Endothelial cell of umbilical vein (primary cell): ENCODE measurements around the gene ABCC10. TPM values are rescaled to one million over a fixed set of nuclear protein-coding genes. Genes with fewer than 3 reads are reported as not detected.

Experiments used
- BruUV-seq: library from RNA; stranded (reverse); fragments of 400-500 nt; replicated peaks from 2 replicates; lab custom pipeline; 2021; lab: Mats Ljungman, UMichigan
- CTCF ChIA-PET: fragments of 300-600, 350-600 bp; sonication (Branson Sonifier 250); formaldehyde crosslinking; loops from one replicate; lab custom pipeline; 2021; ENCODE audit warnings: antibody characterized with exemption, inconsistent platforms; lab: Charles Lee
- POLR2A ChIA-PET: fragments of 300-600, 350-600 bp; sonication (Branson Sonifier 250); formaldehyde crosslinking; loops from one replicate; lab custom pipeline; 2021; ENCODE audit warnings: antibody characterized with exemption, inconsistent platforms; lab: Charles Lee
- DNase-seq: peaks from one replicate; pipeline ENCODE4 v3.0.0-alpha.2; 2011; ENCODE audit warnings: low read depth, low spot score
- FAIRE-seq: peaks from 2 replicates; lab custom pipeline; 2011; peaks lifted over from hg19 to GRCh38; lab: Jason Lieb, UNC
- H2AFZ ChIP-seq: 2 replicates; pipeline ENCODE4 v1.6.0; 2012; ENCODE audit warnings: low read depth, low read length, control low read depth, inconsistent platforms
- H3K27ac ChIP-seq: 2 replicates; pipeline ENCODE4 v1.5.1; 2011; ENCODE audit warnings: low read depth, mild to moderate bottlenecking, control low read depth, low read length, moderate library complexity; ENCODE audit not compliant: insufficient read depth
- H3K27me3 ChIP-seq, 2 experiments: 2 replicates each; pipeline versions ENCODE4 v1.6.0 to v1.6.1; 2011; ENCODE audit warnings: low read length in 2 of 2, mixed read lengths in 1 of 2; ENCODE audit not compliant: control insufficient read depth in 2 of 2, insufficient read depth in 2 of 2
- H3K36me3 ChIP-seq, 2 experiments: 2 replicates in 1 of 2; 3 replicates in 1 of 2; pipeline ENCODE4 v1.5.1; 2011; ENCODE audit warnings: low read length in 2 of 2, mild to moderate bottlenecking in 1 of 2, moderate library complexity in 1 of 2; ENCODE audit not compliant: control insufficient read depth in 2 of 2, insufficient read depth in 2 of 2; ENCODE audit errors: extremely low read depth in 1 of 2
- H3K4me1 ChIP-seq: 3 replicates; pipeline ENCODE4 v1.5.1; 2011; ENCODE audit warnings: mild to moderate bottlenecking, low read length; ENCODE audit not compliant: control insufficient read depth, insufficient read depth; ENCODE audit errors: extremely low read depth
- H3K4me2 ChIP-seq: 2 replicates; pipeline ENCODE4 v1.6.1; 2011; ENCODE audit warnings: low read length, control low read depth, mixed read lengths; ENCODE audit not compliant: insufficient read depth
- H3K4me3 ChIP-seq, 3 experiments: fragments of 200-600 bp in 1 of 3; sonication (generic), shearing (Covaris generic) in 1 of 3; replicated peaks in 1 of 3; 2 replicates each; pipeline ENCODE4 v1.5.1; 2011 to 2016; ENCODE audit warnings: control low read depth in 3 of 3, low read length in 3 of 3, mild to moderate bottlenecking in 2 of 3, inconsistent platforms in 1 of 3, low read depth in 1 of 3, moderate library complexity in 1 of 3; ENCODE audit not compliant: insufficient read depth in 1 of 3
- H3K79me2 ChIP-seq: 2 replicates; pipeline ENCODE4 v1.6.0; 2012; ENCODE audit warnings: low read length, inconsistent platforms; ENCODE audit not compliant: control insufficient read depth, insufficient read depth
- H3K9ac ChIP-seq: replicated peaks from 2 replicates; pipeline ENCODE3; 2011; ENCODE audit warnings: low read length, control low read depth; ENCODE audit not compliant: insufficient read depth; ENCODE audit errors: extremely low read depth
- H3K9me1 ChIP-seq: replicated peaks from 3 replicates; pipeline ENCODE4 v1.6.0; 2011; ENCODE audit warnings: mild to moderate bottlenecking, low read length; ENCODE audit not compliant: control insufficient read depth, insufficient read depth; ENCODE audit errors: extremely low read depth
- H3K9me3 ChIP-seq: replicated peaks from 2 replicates; pipeline ENCODE4 v1.5.1; 2012; ENCODE audit warnings: low read length, inconsistent platforms; ENCODE audit not compliant: control insufficient read depth, insufficient read depth
- H4K20me1 ChIP-seq: replicated peaks from 2 replicates; pipeline ENCODE3; 2011; ENCODE audit warnings: mild to moderate bottlenecking, low read length; ENCODE audit not compliant: control insufficient read depth, insufficient read depth; ENCODE audit errors: extremely low read depth
- CTCF ChIP-seq, 2 donors: IDR thresholded peaks; 1 replicate in 1 of 2; 2 replicates in 1 of 2; pipeline ENCODE4 v1.5.1; 2011; ENCODE audit warnings: low read length in 2 of 2, mild to moderate bottlenecking in 2 of 2, moderate library complexity in 2 of 2, control low read depth in 1 of 2, inconsistent platforms in 1 of 2, low read depth in 1 of 2; ENCODE audit not compliant: insufficient read depth in 1 of 2; ENCODE audit errors: extremely low read depth in 1 of 2
- EZH2 ChIP-seq: IDR thresholded peaks from 2 replicates; pipeline ENCODE4 v1.6.1; 2012; ENCODE audit warnings: borderline replicate concordance, low read depth, mild to moderate bottlenecking, moderate library complexity, low read length, inconsistent platforms; ENCODE audit not compliant: severe bottlenecking
- FOS ChIP-seq: IDR thresholded peaks from 2 replicates; pipeline ENCODE4 v1.6.1; 2011; ENCODE audit warnings: mild to moderate bottlenecking, low read length, moderate library complexity, borderline replicate concordance; ENCODE audit not compliant: insufficient read depth
- GATA2 ChIP-seq: IDR thresholded peaks from 2 replicates; pipeline ENCODE4 v1.7.0; 2011; ENCODE audit warnings: low read depth, mild to moderate bottlenecking, moderate library complexity, mixed read lengths, low read length; ENCODE audit not compliant: insufficient read length, insufficient read depth
- JUN ChIP-seq: IDR thresholded peaks from 2 replicates; pipeline ENCODE4 v1.6.1; 2011; ENCODE audit warnings: borderline replicate concordance, low read depth; ENCODE audit not compliant: insufficient read length, insufficient read depth
- MAX ChIP-seq: IDR thresholded peaks from 2 replicates; pipeline ENCODE4 v1.6.1; 2011; ENCODE audit not compliant: insufficient read depth, insufficient read length
- MYC ChIP-seq: IDR thresholded peaks from one replicate; pipeline ENCODE4 v1.6.1; 2011; ENCODE audit warnings: mild to moderate bottlenecking, low read depth, low read length
- POLR2A ChIP-seq: IDR thresholded peaks from 2 replicates; pipeline ENCODE4 v1.6.1; 2012; ENCODE audit warnings: low read depth, mild to moderate bottlenecking, control low read depth, low read length
- POLR2AphosphoS5 ChIP-seq: IDR thresholded peaks from 2 replicates; pipeline ENCODE4 v1.6.1; 2012; ENCODE audit warnings: low read depth, mild to moderate bottlenecking, control low read depth, low read length, moderate library complexity; ENCODE audit not compliant: insufficient read depth
- dilution Hi-C: fragments of 300-500 bp; cut with MboI; formaldehyde crosslinking; loops from one replicate; pipeline ENCODE4 v1.15.0; 2019; ENCODE audit warnings: low sequenced_read_pairs; ENCODE audit not compliant: extremely low pct_ligation_motif_present
- intact Hi-C: fragments of 100-400 bp; cut with micrococcal nuclease; formaldehyde crosslinking; loops from one replicate; pipeline ENCODE4 v1.10.0; 2022
- polyA plus RNA-seq, 4 experiments: library from polyadenylated mRNA; depleted of rRNA in 3 of 4; stranded (reverse) in 3 of 4; unstranded in 1 of 4; fragments of >200 nt; gene quantifications; 2 replicates each; pipeline versions ENCODE4 v1.2.1 to v1.2.3, GENCODE V29; 2011 to 2012; ENCODE audit warnings: missing spikeins in 1 of 4
- total RNA-seq: library from RNA; stranded (reverse); gene quantifications from 2 replicates; pipeline ENCODE4 v1.2.3, GENCODE V29; 2021

Gene ABCC10
- total and polyA plus RNA-seq, 2 donors (not counting 3 experiments of a cell fraction or from before 2014, with no cell fraction given), result 29.2 to 37.9 TPM

GRCh38 chr6:43447604-43448003, 20.3 kb downstream of the ABCC10 start:
- BruUV-seq, result no TSS peak
- Histone ChIP-seq H3K9me1 (no peaks in the 10 kb centered on the region), H3K4me1 (no peaks in the 10 kb centered on the region), H3K27me3 (no peaks in the 10 kb centered on the region), H3K79me2 (no peaks in the 10 kb centered on the region), H3K4me3 (no peak overlapping the region), H3K9me3 (no peaks in the 10 kb centered on the region), H3K4me2 (no peak overlapping the region), H3K36me3 (peaks cover 5 to 47% of the 10 kb centered on the region in 2 experiments), H2AFZ (no peak overlapping the region), H3K9ac (no peak overlapping the region), H3K27ac (no peak overlapping the region), H4K20me1 (no peaks in the 10 kb centered on the region)
- no peak for FAIRE-seq
- POLR2A ChIA-PET, result no interaction called here
- DNase-seq, result no peak
- intact Hi-C loops (no loop called here), dilution Hi-C loops (no loop called here)
- TF ChIP-seq MYC, result no peak
- TF ChIP-seq CTCF (IDR thresholded peaks at IDR 0.05; ENCODE audit: extremely low read depth in 1 of 2, insufficient read depth in 1 of 2, low read depth in 1 of 2, low read length in 2 of 2), result no peak
- no peak for TF ChIP-seq MAX
- no peak for TF ChIP-seq GATA2
- no peak for TF ChIP-seq JUN
- TF ChIP-seq EZH2, result no peak
- no peak for TF ChIP-seq POLR2AphosphoS5
- no peak for TF ChIP-seq FOS
- no peak for TF ChIP-seq POLR2A
- CTCF ChIA-PET, result interaction anchor here (0.8 to 21.3 kb wide), 2 partner anchors 9 to 54 kb away, joined by 3 to 289 read pairs; partner anchors contain the start of gene LRRC73
